Ectodermal cell (in vitro differentiated cells): ENCODE results near the gene GPC5.

ENCODE experiments used
- H3K27ac ChIP-seq: 2 replicates; pipeline ENCODE4 v1.7.0; 2013; ENCODE audit warnings: mild to moderate bottlenecking, low read depth, low read length; ENCODE audit not compliant: insufficient read depth, poor library complexity, severe bottlenecking
- H3K27me3 ChIP-seq: 2 replicates; pipeline ENCODE4 v1.7.0; 2013; ENCODE audit warnings: mild to moderate bottlenecking, low read length; ENCODE audit not compliant: insufficient read depth, control insufficient read depth, poor library complexity, severe bottlenecking
- H3K36me3 ChIP-seq: one replicate; pipeline ENCODE4 v1.7.0; 2013; ENCODE audit warnings: low read length; ENCODE audit not compliant: control insufficient read depth, insufficient read depth
- H3K4me1 ChIP-seq: one replicate; pipeline ENCODE4 v1.7.0; 2013; ENCODE audit warnings: low read length; ENCODE audit not compliant: control insufficient read depth, insufficient read depth
- H3K4me3 ChIP-seq: 2 replicates; pipeline ENCODE4 v1.7.0; 2013; ENCODE audit warnings: low read depth, low read length, control low read depth; ENCODE audit not compliant: insufficient read depth
- H3K9me3 ChIP-seq: 2 replicates; pipeline ENCODE4 v1.7.0; 2013; ENCODE audit warnings: mild to moderate bottlenecking, low read length, moderate library complexity; ENCODE audit not compliant: control insufficient read depth
- WGBS, 2 experiments: methylation state at CpG; one replicate each; pipeline ENCODE4 v1.1.7; 2013; ENCODE audit warnings: missing lambda C conversion rate in 2 of 2; 5-methylcytosine and 5-hydroxymethylcytosine counted together

Gene GPC5

DNA sequence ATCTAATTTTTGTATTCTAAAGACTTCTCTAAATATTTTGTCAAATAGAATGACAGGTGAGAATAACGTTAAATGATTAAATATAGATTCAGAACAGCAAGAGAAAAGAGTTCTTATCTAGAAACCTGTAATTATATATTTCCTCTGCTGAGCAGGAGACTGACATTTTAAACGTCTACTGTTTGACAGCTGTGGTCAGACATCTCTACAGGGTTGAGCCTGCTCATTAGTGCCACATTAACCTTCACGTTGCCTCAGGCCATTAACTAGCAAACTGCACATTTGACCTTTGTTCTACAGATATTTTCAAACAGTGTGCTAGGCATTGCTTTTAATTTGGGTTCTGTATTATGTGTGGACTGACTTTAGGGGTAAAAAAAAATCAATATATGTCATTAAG lies 347.5 kb downstream of the GPC5 start:
- Histone ChIP-seq H3K4me1 (no peaks in the 10 kb centered on the region), H3K9me3 (no peaks in the 10 kb centered on the region)
- WGBS, 2 experiments: 82 to 86% methylated on average over 2 of the region's 3 CpGs

DNA sequence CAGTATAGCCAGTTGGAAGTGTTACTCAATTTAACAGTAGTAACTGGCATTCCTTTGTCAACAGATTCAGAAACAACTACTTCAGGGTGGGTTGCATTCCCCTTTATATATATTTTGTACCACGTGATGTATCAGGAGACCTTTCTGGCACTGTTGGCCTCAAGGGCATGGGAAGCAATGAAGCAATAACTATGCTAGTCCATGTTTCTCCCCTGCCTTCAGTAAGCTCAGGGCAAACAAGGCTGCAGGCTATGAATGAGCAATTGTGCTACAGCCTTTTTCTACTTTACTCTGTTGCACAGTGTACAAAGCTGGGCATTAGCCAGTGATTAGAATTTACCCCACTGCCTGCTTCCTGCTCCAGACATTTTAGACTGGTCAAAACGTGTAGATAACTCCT lies 348.8 kb downstream of the GPC5 start:
- no peaks in the 10 kb centered on the region for H3K4me1 ChIP-seq
- H3K36me3 ChIP-seq: no peaks in the 10 kb centered on the region
- H3K27ac ChIP-seq: no peak overlapping the region
- WGBS, 2 experiments: 80 to 87% methylated on average over 2 of the region's 2 CpGs
- no peaks in the 10 kb centered on the region for H3K9me3 ChIP-seq
- no peak overlapping the region for H3K4me3 ChIP-seq
- H3K27me3 ChIP-seq: no peaks in the 10 kb centered on the region

More for the DNA sequence above, 347.5 kb downstream of the GPC5 start:
- H3K27ac ChIP-seq: no peak overlapping the region
- H3K36me3 ChIP-seq: no peaks in the 10 kb centered on the region
- no peaks in the 10 kb centered on the region for H3K27me3 ChIP-seq
- no peak overlapping the region for H3K4me3 ChIP-seq

DNA sequence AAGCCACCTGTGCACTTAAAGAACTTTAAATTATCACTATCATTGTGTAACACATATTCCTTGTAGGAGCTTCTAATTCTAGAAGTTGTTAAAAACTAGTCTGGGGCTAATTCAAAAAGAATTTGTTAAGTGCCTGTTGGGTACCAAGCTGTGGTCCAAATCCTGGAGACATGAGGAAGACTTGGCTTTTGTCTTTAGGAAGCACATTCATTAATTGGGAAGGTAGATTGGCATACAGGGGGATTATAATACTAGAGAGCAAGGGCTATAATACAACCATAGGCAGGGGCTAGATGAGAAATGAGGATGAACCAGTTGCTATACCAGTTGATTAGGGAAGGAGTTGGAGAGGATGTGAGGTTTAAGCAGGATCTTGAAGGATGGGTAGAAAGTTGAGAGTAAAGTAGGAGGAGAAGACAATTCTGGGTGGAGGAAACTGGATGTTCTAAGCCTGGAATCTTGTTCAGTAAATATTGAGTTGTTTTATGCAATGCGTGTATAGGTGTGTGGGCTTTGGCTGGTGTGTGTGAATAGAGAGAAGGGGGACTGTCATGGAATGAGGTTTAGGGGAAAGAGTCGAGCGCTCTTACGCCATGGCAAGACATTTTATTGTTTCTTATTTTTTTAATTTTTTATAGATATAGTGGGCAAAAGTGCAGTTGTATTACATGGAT lies 350.1 kb downstream of the GPC5 start:
- no peaks in the 10 kb centered on the region for H3K27me3 ChIP-seq
- no peaks in the 10 kb centered on the region for H3K36me3 ChIP-seq
- H3K27ac ChIP-seq: no peak overlapping the region
- no peak overlapping the region for H3K4me3 ChIP-seq
- H3K4me1 ChIP-seq: no peaks in the 10 kb centered on the region
- no peaks in the 10 kb centered on the region for H3K9me3 ChIP-seq
- WGBS, 2 experiments: 97 to 99% methylated on average over 3 to 4 of the region's 4 CpGs

- H3K9me3 ChIP-seq: no peaks in the 10 kb centered on the region
- no peak overlapping the region for H3K4me3 ChIP-seq
- H3K36me3 ChIP-seq: no peaks in the 10 kb centered on the region
- no peaks in the 10 kb centered on the region for H3K27me3 ChIP-seq
- no peak overlapping the region for H3K27ac ChIP-seq
- peaks cover 4% of the 10 kb centered on the region for H3K4me1 ChIP-seq
- 95% methylated on average over 1 of the region's 1 CpG for WGBS, 2 experiments
Measured at GRCh38 chr13:91758724-91759123, 360.3 kb downstream of the GPC5 start.

GRCh38 chr13:91762957-91763356 lies 364.5 kb downstream of the GPC5 start:
- WGBS, 2 experiments: 97 to 99% methylated on average over 4 of the region's 4 CpGs
- H3K4me1 ChIP-seq: peaks cover 4% of the 10 kb centered on the region
- no peaks in the 10 kb centered on the region for H3K27me3 ChIP-seq
- no peak overlapping the region for H3K27ac ChIP-seq
- no peaks in the 10 kb centered on the region for H3K9me3 ChIP-seq
- no peak overlapping the region for H3K4me3 ChIP-seq
- no peaks in the 10 kb centered on the region for H3K36me3 ChIP-seq

- Histone ChIP-seq H3K27me3 (no peaks in the 10 kb centered on the region), H3K9me3 (no peaks in the 10 kb centered on the region), H3K4me1 (peaks cover 4% of the 10 kb centered on the region), H3K4me3 (no peak overlapping the region), H3K36me3 (no peaks in the 10 kb centered on the region), H3K27ac (no peak overlapping the region)
- 85 to 88% methylated on average over 7 of the region's 7 CpGs for WGBS, 2 experiments
Measured at GRCh38 chr13:91764527-91764926, 366.1 kb downstream of the GPC5 start.

DNA sequence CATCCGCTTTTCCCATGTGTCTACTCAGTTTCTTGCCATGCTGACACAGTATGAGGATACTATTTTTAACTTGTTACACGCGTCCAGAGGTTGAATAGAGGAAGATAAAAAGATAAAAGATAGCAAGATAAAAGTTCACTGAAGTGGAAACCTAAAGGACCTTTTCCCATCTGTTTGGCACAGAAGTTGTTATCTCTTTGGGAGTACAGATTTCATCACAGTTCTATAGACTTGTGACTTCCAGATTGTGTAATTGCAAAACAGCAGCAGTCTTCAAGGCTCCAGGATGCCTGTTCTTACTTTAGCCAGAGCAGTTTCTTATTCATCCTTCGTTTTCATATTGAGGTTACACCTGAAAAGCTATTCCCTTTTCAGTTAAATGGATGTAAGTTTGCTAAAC lies 369.2 kb downstream of the GPC5 start:
- WGBS, 2 experiments: 87 to 99% methylated on average over 4 of the region's 4 CpGs
- Histone ChIP-seq H3K9me3 (no peaks in the 10 kb centered on the region), H3K27me3 (no peaks in the 10 kb centered on the region), H3K27ac (no peak overlapping the region), H3K36me3 (no peaks in the 10 kb centered on the region), H3K4me3 (no peak overlapping the region), H3K4me1 (no peaks in the 10 kb centered on the region)

GRCh38 chr13:91768746-91769145 lies 370.3 kb downstream of the GPC5 start:
- Histone ChIP-seq H3K4me3 (no peak overlapping the region), H3K27me3 (no peaks in the 10 kb centered on the region), H3K27ac (no peak overlapping the region), H3K36me3 (no peaks in the 10 kb centered on the region), H3K4me1 (no peaks in the 10 kb centered on the region), H3K9me3 (no peaks in the 10 kb centered on the region)
- WGBS, 2 experiments: 91 to 96% methylated on average over 1 to 2 of the region's 2 CpGs

- Histone ChIP-seq H3K9me3 (no peaks in the 10 kb centered on the region), H3K27me3 (no peaks in the 10 kb centered on the region), H3K27ac (no peak overlapping the region), H3K4me3 (no peak overlapping the region), H3K36me3 (no peaks in the 10 kb centered on the region), H3K4me1 (no peaks in the 10 kb centered on the region)
- 69 to 83% methylated on average over 1 of the region's 1 CpG for WGBS, 2 experiments
Measured at GRCh38 chr13:91771229-91771628, 372.8 kb downstream of the GPC5 start.

DNA sequence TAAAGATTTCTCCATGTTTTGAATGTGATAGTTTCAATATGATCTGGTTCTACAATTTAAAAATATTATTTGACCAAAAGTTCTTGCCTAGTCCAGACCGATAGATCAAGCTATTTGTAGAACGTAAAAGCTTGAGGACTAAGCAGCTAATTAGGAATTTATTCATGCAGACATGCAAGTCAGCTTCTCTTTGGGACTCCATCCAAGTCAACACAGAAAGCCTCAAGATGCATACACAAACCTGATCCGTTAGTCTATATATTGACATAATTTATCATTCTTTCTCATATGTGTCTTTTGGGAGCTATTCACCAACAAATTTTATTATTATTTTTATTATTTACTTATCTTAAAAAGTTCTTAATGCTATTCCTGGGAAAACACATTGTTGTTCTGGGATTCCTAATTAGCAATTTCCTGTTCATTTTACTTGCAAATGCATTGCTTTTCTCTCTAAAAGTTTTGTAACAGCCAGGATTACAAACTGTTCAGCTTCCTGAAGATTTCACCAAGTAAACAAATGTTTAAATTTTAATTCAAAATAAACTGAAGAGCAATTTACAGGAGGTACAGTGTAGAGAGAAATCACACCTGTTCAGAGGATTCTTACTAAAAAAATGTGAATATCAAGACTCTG lies 375.3 kb downstream of the GPC5 start:
- WGBS, 2 experiments: 50 to 55% methylated on average over 2 to 3 of the region's 3 CpGs
- Histone ChIP-seq H3K9me3 (no peaks in the 10 kb centered on the region), H3K36me3 (no peaks in the 10 kb centered on the region), H3K4me1 (no peaks in the 10 kb centered on the region), H3K27ac (no peak overlapping the region), H3K4me3 (no peak overlapping the region), H3K27me3 (no peaks in the 10 kb centered on the region)
